Kidney epithelial cell (primary cell): Measurements from ENCODE around the gene TBX4. TPM values are rescaled to one million over a fixed set of nuclear protein-coding genes. Genes with fewer than 3 reads are reported as not detected.

ENCODE experiments used
- DNase-seq: peaks from one replicate; pipeline ENCODE4 v3.0.0-alpha.2; 2010; ENCODE audit warnings: low read depth
- H3K27me3 ChIP-seq: 2 replicates; pipeline ENCODE4 v1.6.0; 2011; ENCODE audit warnings: low read length; ENCODE audit not compliant: control insufficient read depth, insufficient read depth
- H3K36me3 ChIP-seq: 2 replicates; pipeline ENCODE4 v1.5.1; 2011; ENCODE audit warnings: low read length; ENCODE audit not compliant: control insufficient read depth, insufficient read depth
- H3K4me3 ChIP-seq: 2 replicates; pipeline ENCODE4 v1.5.1; 2011; ENCODE audit warnings: low read depth, mild to moderate bottlenecking, control low read depth, low read length
- total RNA-seq: library from RNA; depleted of rRNA; stranded (reverse); fragments of >200 nt; gene quantifications from 2 replicates; pipeline ENCODE4 v1.2.3, GENCODE V29; 2015
- TF ChIP-seq, protein P1 (sequence below): IDR thresholded peaks from 2 replicates; pipeline ENCODE4 v1.5.1; 2011; ENCODE audit warnings: mild to moderate bottlenecking, moderate library complexity, low read length, control low read depth, inconsistent platforms; ENCODE audit not compliant: insufficient read depth, poor library complexity, severe bottlenecking

The TBX4 gene
- total RNA-seq, 1 donor from 2014 or later: not detected

DNA sequence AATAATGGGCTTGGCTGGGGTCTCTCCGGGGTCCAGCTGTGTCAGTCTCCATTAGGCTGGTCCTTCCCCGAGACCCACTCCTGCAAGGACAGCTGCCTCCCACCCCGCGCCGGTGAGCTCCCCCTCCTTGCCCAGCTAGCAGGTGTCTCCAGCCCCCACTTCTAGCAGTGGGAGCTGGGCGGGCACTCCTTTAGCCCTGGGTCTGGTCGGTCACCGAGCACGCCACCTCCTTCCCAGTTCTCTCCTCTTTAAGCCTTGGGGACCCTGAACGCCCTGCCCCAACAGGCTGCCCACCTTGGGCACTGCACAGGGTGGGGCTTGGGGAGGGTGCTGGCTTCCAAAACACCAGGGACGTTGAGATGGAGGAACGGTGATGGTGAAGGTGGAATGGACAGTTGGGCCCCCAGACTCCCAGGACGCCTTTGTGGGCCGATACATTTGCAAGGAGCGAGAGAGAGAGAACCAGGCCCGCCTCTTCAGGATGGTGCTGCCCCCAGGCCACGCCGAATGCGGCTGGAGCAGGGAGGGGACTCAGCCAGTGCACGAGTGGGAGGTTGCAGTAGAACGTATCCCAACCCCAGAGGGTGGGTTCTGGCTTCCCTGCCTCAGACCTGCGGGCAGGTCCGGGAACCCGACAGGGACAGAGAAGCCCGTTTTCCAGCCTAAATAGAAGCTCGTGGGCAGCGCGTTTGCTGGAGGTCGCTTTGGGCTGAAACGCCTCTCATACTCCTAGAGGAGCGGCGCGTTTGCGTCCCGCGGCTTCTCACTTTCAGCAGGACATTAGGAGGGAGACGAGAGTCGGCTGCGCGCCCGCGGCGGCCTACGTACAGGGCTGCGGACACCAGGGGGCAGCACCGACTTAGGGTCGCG, 41.8 kb upstream of the TBX4 start:
- H3K27me3 ChIP-seq: peaks cover 64% of the 10 kb centered on the region
- TF ChIP-seq, protein P1, sequence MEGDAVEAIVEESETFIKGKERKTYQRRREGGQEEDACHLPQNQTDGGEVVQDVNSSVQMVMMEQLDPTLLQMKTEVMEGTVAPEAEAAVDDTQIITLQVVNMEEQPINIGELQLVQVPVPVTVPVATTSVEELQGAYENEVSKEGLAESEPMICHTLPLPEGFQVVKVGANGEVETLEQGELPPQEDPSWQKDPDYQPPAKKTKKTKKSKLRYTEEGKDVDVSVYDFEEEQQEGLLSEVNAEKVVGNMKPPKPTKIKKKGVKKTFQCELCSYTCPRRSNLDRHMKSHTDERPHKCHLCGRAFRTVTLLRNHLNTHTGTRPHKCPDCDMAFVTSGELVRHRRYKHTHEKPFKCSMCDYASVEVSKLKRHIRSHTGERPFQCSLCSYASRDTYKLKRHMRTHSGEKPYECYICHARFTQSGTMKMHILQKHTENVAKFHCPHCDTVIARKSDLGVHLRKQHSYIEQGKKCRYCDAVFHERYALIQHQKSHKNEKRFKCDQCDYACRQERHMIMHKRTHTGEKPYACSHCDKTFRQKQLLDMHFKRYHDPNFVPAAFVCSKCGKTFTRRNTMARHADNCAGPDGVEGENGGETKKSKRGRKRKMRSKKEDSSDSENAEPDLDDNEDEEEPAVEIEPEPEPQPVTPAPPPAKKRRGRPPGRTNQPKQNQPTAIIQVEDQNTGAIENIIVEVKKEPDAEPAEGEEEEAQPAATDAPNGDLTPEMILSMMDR: peak; percentile 56
- H3K36me3 ChIP-seq: no peaks in the 10 kb centered on the region
- H3K4me3 ChIP-seq: no peak overlapping the region
- DNase-seq: no peak

DNA sequence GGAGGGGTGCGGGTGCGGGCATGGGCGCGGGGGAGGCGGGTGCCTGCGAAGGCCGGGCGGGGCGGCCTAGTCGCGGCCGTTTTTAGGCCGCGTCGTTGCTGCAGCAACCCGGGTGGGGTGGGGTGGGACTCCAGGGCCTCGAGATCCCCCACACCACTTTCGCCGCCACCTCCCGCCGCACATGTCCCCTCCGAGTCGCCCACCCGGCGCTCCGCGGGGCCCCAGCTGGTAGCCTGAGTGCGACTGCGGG, 41.3 kb upstream of the TBX4 start:
- H3K36me3 ChIP-seq: no peaks in the 10 kb centered on the region
- H3K4me3 ChIP-seq: peak overlapping the region; percentile 49
- TF ChIP-seq, protein P1: no peak
- no peak for DNase-seq
- H3K27me3 ChIP-seq: peaks cover 59% of the 10 kb centered on the region

DNA sequence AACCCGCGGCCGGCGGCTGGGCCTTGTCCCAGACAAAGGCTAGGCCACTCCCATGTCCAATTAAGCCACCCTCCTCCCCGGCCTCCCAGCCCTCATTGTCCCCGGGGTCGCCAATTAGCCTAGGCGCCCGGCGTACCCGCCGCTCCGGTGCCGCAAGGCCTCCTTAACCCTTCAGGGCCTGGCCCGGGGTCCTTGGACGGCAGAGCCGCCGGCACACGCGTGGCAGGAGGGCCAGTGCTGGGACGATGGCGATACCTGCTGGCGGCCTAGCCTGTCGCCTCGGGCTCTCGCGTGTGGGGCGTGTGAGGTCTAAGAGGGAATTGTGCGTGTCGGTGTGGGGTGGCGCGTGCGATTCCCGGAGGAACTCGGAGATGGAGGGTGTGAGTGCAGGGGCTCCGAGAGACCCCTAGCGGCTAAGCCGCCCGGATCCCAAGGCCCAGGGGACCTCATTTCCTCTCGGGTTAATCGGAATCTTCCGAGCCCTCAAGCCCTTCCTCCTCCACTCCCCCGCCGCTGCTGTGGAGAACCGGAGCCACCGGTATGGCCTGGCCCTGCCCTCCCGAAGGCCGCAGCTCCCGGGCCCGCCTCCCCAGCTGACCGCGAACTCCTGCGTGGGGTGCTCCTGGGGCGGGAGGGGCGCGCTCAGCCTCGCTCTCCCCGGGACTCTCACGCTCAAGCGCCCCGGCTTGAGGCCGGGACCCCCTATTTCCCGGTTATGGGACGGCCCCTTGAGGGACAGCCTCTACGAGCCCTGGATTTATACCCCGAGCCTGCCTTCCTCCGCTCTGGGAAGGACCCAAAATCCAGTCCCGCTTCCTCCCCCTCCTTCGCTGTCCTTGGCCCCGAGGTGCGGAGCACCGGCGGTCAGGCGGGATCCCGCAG, 40.7 kb upstream of the TBX4 start:
- no peak for DNase-seq
- no peaks in the 10 kb centered on the region for H3K36me3 ChIP-seq

DNA sequence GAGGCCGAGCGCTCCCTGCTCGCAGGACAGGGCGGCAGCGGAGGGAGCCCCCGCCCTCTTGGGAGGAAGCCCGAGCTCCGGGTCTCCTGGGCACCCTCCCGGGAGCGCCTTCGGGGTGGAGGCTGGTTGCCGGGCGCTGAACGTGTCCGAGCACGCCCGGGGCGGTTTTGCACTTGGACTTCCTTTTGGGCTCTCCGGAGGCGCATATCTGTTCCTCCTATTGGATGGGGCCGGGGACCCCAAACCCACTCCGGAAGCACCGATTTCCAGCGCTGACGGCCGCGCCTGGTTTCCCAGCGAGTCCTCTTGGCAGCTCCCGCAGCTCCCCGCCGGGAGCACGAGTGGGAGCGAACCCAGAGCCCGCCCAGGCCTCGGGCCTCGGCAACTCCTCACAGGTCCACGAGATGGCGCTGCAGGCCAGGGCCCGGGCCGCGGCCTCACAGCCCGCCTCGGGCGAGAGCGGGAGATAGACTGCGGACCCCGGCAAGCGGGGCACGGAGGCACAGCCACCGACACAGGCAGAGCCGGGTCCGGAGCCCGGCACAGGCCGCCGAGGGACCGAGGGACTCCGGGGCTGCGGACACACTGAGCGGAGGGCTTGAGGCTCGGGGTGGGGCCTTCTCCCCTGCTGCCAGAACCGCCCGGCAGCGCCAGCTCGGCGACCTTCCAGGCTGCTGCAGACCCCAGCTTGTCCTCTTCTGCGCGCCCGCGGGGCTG, 39.9 kb upstream of the TBX4 start:
- TF ChIP-seq, protein P1: peak; percentile 78
- peaks cover 50% of the 10 kb centered on the region for H3K27me3 ChIP-seq
- no peaks in the 10 kb centered on the region for H3K36me3 ChIP-seq
- DNase-seq: no peak
- H3K4me3 ChIP-seq: peak overlapping the region; percentile 49

More for the DNA sequence above, 40.7 kb upstream of the TBX4 start:
- TF ChIP-seq, protein P1: peak; percentile 28
- H3K27me3 ChIP-seq: peaks cover 54% of the 10 kb centered on the region
- peak overlapping the region; percentile 49 for H3K4me3 ChIP-seq

DNA sequence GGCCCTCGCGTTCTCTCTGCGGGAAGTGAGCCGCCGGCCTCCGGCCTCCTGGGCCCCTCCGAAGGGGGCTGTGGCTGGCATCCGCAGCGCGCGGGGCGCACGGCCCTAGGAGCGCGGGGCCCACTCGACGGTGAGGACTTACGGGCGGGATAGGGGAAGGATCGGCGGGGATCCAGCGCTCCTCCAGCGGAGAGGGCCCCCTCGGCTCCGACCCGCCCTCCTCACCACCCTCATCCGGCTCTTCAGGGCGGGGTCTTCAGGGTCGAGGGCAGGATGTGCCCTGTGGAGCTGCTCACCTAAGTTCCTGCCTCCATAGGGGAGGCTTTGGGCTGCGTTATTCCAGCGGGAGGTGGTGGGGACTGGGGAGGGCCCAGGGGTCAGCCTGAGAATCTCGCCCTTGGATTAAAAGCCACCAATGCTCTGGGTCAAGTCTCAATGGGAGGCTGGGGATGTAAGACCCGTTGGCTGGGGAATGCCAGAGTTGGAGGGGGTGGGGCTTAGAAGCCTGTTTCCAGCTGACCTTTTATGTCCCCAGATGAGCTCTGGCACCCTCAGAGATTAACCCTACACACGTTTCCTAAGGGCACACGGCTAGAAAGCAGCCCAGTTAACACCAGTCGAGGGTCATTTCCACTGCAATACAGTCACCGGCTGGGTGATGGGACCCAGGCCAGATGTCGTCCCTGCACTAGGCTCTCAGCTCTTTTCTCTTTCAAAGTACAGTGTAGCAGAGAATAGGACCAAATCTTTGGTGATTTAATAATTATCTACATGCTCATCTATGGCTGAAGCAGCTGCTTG, 39.2 kb upstream of the TBX4 start:
- TF ChIP-seq, protein P1: no peak
- Histone ChIP-seq H3K36me3 (no peaks in the 10 kb centered on the region), H3K4me3 (peak overlapping the region; percentile 49), H3K27me3 (peaks cover 43% of the 10 kb centered on the region)
- no peak for DNase-seq
